GM19463 (cell line): ENCODE results near the gene SFMBT2.

Experiments used
- ATAC-seq: cut with Tn5 transposase; IDR thresholded peaks from one replicate; pipeline ENCODE4 v1.9.1; 2021; ENCODE audit warnings: mild to moderate bottlenecking, moderate library complexity; ENCODE audit not compliant: unreplicated experiment

SFMBT2 gene

GRCh38 chr10:7117177-7117799, 293.5 kb downstream of the SFMBT2 start:
- ATAC-seq: no peak

- ATAC-seq: no peak
Observed at GRCh38 chr10:7111561-7111960, 299.3 kb downstream of the SFMBT2 start.

GRCh38 chr10:7111089-7111488, 299.7 kb downstream of the SFMBT2 start:
- no peak for ATAC-seq
